Vagina (tissue), 2 donors: ENCODE measurements around the gene ASH1L.

ENCODE experiments used
- POLR2A ChIP-seq, 2 donors: fragments of 450-650 bp; IDR thresholded peaks; one replicate each; pipeline ENCODE4 v1.6.1; 2017; ENCODE audit warnings: antibody characterized with exemption in 2 of 2, mild to moderate bottlenecking in 2 of 2, moderate library complexity in 2 of 2
- TF ChIP-seq, protein P1 (sequence below), 3 experiments: fragments of 450-650 bp in 2 of 3; fragments of 200-600 bp in 1 of 3; sonication (generic) in 1 of 3; IDR thresholded peaks; one replicate each; pipeline ENCODE4 v1.5.1; 2017 to 2019; ENCODE audit warnings: antibody characterized with exemption in 3 of 3, mild to moderate bottlenecking in 2 of 3, moderate library complexity in 2 of 3

DNA sequence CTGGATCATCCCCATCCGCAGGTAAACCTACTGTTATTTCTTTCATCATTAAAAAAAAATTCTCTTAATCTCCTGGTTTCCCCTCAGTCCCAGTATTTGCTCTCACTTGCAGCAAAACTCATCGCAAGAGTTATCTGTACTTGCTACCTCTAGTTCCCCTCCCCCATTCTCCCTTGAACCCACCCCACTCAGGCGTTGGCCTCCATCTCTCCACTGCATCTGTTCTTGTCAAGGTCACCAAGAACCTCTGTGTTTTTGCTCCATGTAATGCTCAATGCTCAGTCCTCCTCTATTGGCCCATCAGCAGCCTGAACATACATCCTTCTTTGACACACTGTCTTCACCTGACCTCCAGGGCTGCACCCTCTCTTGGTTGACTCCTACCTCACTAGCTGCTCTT lies 265.9 kb downstream of the ASH1L start:
- TF ChIP-seq, protein P1, sequence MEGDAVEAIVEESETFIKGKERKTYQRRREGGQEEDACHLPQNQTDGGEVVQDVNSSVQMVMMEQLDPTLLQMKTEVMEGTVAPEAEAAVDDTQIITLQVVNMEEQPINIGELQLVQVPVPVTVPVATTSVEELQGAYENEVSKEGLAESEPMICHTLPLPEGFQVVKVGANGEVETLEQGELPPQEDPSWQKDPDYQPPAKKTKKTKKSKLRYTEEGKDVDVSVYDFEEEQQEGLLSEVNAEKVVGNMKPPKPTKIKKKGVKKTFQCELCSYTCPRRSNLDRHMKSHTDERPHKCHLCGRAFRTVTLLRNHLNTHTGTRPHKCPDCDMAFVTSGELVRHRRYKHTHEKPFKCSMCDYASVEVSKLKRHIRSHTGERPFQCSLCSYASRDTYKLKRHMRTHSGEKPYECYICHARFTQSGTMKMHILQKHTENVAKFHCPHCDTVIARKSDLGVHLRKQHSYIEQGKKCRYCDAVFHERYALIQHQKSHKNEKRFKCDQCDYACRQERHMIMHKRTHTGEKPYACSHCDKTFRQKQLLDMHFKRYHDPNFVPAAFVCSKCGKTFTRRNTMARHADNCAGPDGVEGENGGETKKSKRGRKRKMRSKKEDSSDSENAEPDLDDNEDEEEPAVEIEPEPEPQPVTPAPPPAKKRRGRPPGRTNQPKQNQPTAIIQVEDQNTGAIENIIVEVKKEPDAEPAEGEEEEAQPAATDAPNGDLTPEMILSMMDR (IDR thresholded peaks at IDR 0.05) = no peak
- TF ChIP-seq POLR2A (IDR thresholded peaks at IDR 0.05) = no peak
